ENCODE data around the gene DCANP1.

GRCh38 chr5:135439231-135440205, 7.6 kb downstream of the DCANP1 start:
- no peak for TF ChIP-seq CSDC2 (CRISPR knock-in tag; IDR thresholded peaks at IDR 0.05)
- no peak for TF ChIP-seq ARNTL (CRISPR knock-in tag; IDR thresholded peaks at IDR 0.05; ENCODE audit: borderline replicate concordance, low read depth)
- TF ChIP-seq RARB (CRISPR knock-in tag; IDR thresholded peaks at IDR 0.05), result no peak
- no peak for TF ChIP-seq ZFP3 (CRISPR knock-in tag; IDR thresholded peaks at IDR 0.05)
- TF ChIP-seq ZNF8 (CRISPR knock-in tag; IDR thresholded peaks at IDR 0.05), result no peak
- no peak for TF ChIP-seq ZC3H10 (CRISPR knock-in tag; IDR thresholded peaks at IDR 0.05)
- TF ChIP-seq CREB5 (CRISPR knock-in tag; IDR thresholded peaks at IDR 0.05; ENCODE audit: low read depth), result no peak
- no peak for TF ChIP-seq SNAI2 (CRISPR knock-in tag; IDR thresholded peaks at IDR 0.05)
- TF ChIP-seq CSRNP3 (CRISPR knock-in tag; IDR thresholded peaks at IDR 0.05), result no peak
- TF ChIP-seq PATZ1 (CRISPR knock-in tag; IDR thresholded peaks at IDR 0.05; ENCODE audit: borderline replicate concordance), result no peak
- no peak for TF ChIP-seq BACH2 (CRISPR knock-in tag; IDR thresholded peaks at IDR 0.05; ENCODE audit: borderline replicate concordance)
- no peak for TF ChIP-seq OSR1 (CRISPR knock-in tag; IDR thresholded peaks at IDR 0.05)
- TF ChIP-seq TCF4 (CRISPR knock-in tag; IDR thresholded peaks at IDR 0.05; ENCODE audit: borderline replicate concordance), result no peak

All from SK-N-SH treated with all-trans-retinoic acid at 6 μM for 48 hours (cell line).